H1 (cell line): ENCODE results near the gene AKR7A2. TPM values are rescaled to one million over a fixed set of nuclear protein-coding genes. Genes with fewer than 3 reads are reported as not detected.
A peak's percentile ranks its signal among the peaks of the same experiment; 100 is the strongest.

Experiments used
- ASH2L ChIP-seq: fragments of 200-600, 300-600 bp; sonication (generic); IDR thresholded peaks from one replicate; pipeline ENCODE4 v1.7.1; 2017; ENCODE audit warnings: low read length
- BRCA1 ChIP-seq: IDR thresholded peaks from 2 replicates; pipeline ENCODE4 v1.6.1; 2012; ENCODE audit warnings: low read depth, low read length, improper control_type of control experiment
- CBX5 ChIP-seq: fragments of 300-800, 300-1000 bp; sonication (generic); IDR thresholded peaks from 2 replicates; pipeline ENCODE4 v1.7.1; 2016; ENCODE audit warnings: antibody characterized with exemption, low read length, low read depth
- CHD2 ChIP-seq: IDR thresholded peaks from 2 replicates; pipeline ENCODE4 v1.6.1; 2012; ENCODE audit warnings: low read length, improper control_type of control experiment
- CTBP2 ChIP-seq: IDR thresholded peaks from 2 replicates; pipeline ENCODE4 v1.7.0; 2011; ENCODE audit warnings: borderline replicate concordance, mild to moderate bottlenecking, moderate library complexity, mixed read lengths, low read length; ENCODE audit not compliant: insufficient read depth, insufficient read length
- CTCF ChIP-seq, 3 experiments: IDR thresholded peaks; 1 replicate in 2 of 3; 2 replicates in 1 of 3; pipeline versions ENCODE4 v1.5.1 to v1.6.1; 2011; ENCODE audit warnings: low read length in 3 of 3, mild to moderate bottlenecking in 3 of 3, inconsistent platforms in 2 of 3, low read depth in 1 of 3, moderate library complexity in 1 of 3; ENCODE audit not compliant: insufficient read depth in 1 of 3; ENCODE audit errors: control extremely low read depth in 1 of 3
- HDAC2 ChIP-seq, 2 experiments: fragments of 300-600 bp in 1 of 2; sonication (generic) in 1 of 2; IDR thresholded peaks; 2 replicates each; pipeline ENCODE4 v1.6.1; 2011 to 2012; ENCODE audit warnings: low read depth in 2 of 2, low read length in 2 of 2, mild to moderate bottlenecking in 2 of 2, moderate library complexity in 2 of 2, borderline replicate concordance in 1 of 2, inconsistent platforms in 1 of 2
- HDAC6 ChIP-seq: IDR thresholded peaks from one replicate; pipeline ENCODE4 v1.7.1; 2012; ENCODE audit warnings: low read depth, mild to moderate bottlenecking, inconsistent platforms, low read length, moderate library complexity
- KDM1A ChIP-seq: fragments of 200-600, 300-600 bp; sonication (generic); IDR thresholded peaks from 2 replicates; pipeline ENCODE4 v1.7.1; 2016; ENCODE audit warnings: mild to moderate bottlenecking, low read length, borderline replicate concordance
- KDM4A ChIP-seq: IDR thresholded peaks from one replicate; pipeline ENCODE4 v1.7.1; 2012; ENCODE audit warnings: low read depth, mild to moderate bottlenecking, moderate library complexity, low read length, inconsistent platforms; ENCODE audit not compliant: severe bottlenecking
- NRF1 ChIP-seq: IDR thresholded peaks from 2 replicates; pipeline ENCODE4 v1.6.1; 2011; ENCODE audit warnings: mild to moderate bottlenecking, low read depth, low read length, improper control_type of control experiment
- POLR2A ChIP-seq, 2 experiments: IDR thresholded peaks; 1 replicate in 1 of 2; 2 replicates in 1 of 2; pipeline ENCODE4 v1.6.1; 2011; ENCODE audit warnings: low read depth in 2 of 2, low read length in 2 of 2, mild to moderate bottlenecking in 2 of 2; ENCODE audit errors: control extremely low read depth in 1 of 2
- SAP30 ChIP-seq: fragments of 300-600 bp; sonication (generic); IDR thresholded peaks from 2 replicates; pipeline ENCODE4 v1.7.1; 2012; ENCODE audit warnings: low read length, moderate library complexity, mild to moderate bottlenecking, inconsistent platforms; ENCODE audit not compliant: insufficient read depth, insufficient replicate concordance
- SIX5 ChIP-seq: IDR thresholded peaks from 2 replicates; pipeline ENCODE4 v1.6.1; 2011; ENCODE audit warnings: mild to moderate bottlenecking, low read depth, low read length
- TBP ChIP-seq: IDR thresholded peaks from 2 replicates; pipeline ENCODE4 v1.6.1; 2011; ENCODE audit warnings: low read depth, low read length, improper control_type of control experiment
- TEAD4 ChIP-seq: IDR thresholded peaks from 2 replicates; pipeline ENCODE4 v1.6.1; 2012; ENCODE audit warnings: low read depth, low read length, inconsistent platforms, mixed read lengths
- ZNF274 ChIP-seq: IDR thresholded peaks from 2 replicates; pipeline ENCODE4 v1.7.0; 2012; ENCODE audit warnings: low read length, borderline replicate concordance; ENCODE audit errors: extremely low read depth
- polyA plus RNA-seq, 7 experiments: library from polyadenylated mRNA; depleted of rRNA in 3 of 7; stranded (reverse) in 5 of 7; unstranded in 2 of 7; fragments of >200 nt in 5 of 7; fragments of 200-250 nt in 2 of 7; gene quantifications; 1 replicate in 5 of 7; 2 replicates in 1 of 7; 4 replicates in 1 of 7; pipeline versions ENCODE4 v1.2.1 to v1.2.3, GENCODE V29; 2011 to 2013; ENCODE audit warnings: missing spikeins in 2 of 7, mixed read lengths in 2 of 7
- total RNA-seq: library from RNA; stranded (reverse); fragmentation: NEBNext Ultra II Directional; extraction: Animal tissue kit (Norgen Biotek cat#: 25700); gene quantifications from 2 replicates; pipeline ENCODE4 v1.2.1, GENCODE V29; 2021
- TF ChIP-seq, protein P1 (sequence below): IDR thresholded peaks from 2 replicates; pipeline ENCODE4 v1.6.1; 2012; ENCODE audit warnings: inconsistent platforms
- TF ChIP-seq, protein P2 (sequence below): IDR thresholded peaks from 2 replicates; pipeline ENCODE4 v1.6.1; 2011; ENCODE audit warnings: low read length, improper control_type of control experiment

Gene AKR7A2
- total and polyA plus RNA-seq, 2 of the 8 experiments (the other 6 are each of a cell fraction or from before 2014, with no cell fraction given): 32.0 to 48.3 TPM

GRCh38 chr1:19311931-19312781 lies at the start of gene AKR7A2, which contains the start of gene SLC66A1 (continued):
- TF ChIP-seq BRCA1 (no peak; the same call in 1 of the 2 replicates), SAP30 (no peak), KDM4A (peak; percentile 63), CTCF (IDR thresholded peaks at IDR 0.05; ENCODE audit: control extremely low read depth in 1 of 3, insufficient read depth in 1 of 3, low read depth in 1 of 3, low read length in 3 of 3) (peak in 1 of 3 experiments; percentile 8; a peak in 1 of 4 replicates), HDAC6 (no peak), CBX5 (no peak), ZNF274 (no peak), KDM1A (no peak), POLR2A (IDR thresholded peaks at IDR 0.05; ENCODE audit: control extremely low read depth in 1 of 2, low read depth in 2 of 2, low read length in 2 of 2) (peak in 1 of 2 experiments; percentile 65; a peak in 2 of 3 replicates), TEAD4 (peak; percentile 58; the same call in 1 of the 2 replicates), HDAC2 (IDR thresholded peaks at IDR 0.05; ENCODE audit: borderline replicate concordance in 1 of 2, low read depth in 2 of 2, low read length in 2 of 2) (no peak), CTBP2 (no peak), ASH2L (peak; percentile 25), NRF1 (peak; percentile 67), CHD2 (peak; percentile 72; the same call in 1 of the 2 replicates), TBP (no peak; the same call in 1 of the 2 replicates), SIX5 (no peak)
- TF ChIP-seq, protein P1, sequence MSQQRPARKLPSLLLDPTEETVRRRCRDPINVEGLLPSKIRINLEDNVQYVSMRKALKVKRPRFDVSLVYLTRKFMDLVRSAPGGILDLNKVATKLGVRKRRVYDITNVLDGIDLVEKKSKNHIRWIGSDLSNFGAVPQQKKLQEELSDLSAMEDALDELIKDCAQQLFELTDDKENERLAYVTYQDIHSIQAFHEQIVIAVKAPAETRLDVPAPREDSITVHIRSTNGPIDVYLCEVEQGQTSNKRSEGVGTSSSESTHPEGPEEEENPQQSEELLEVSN: peak; percentile 73
- TF ChIP-seq, protein P2, sequence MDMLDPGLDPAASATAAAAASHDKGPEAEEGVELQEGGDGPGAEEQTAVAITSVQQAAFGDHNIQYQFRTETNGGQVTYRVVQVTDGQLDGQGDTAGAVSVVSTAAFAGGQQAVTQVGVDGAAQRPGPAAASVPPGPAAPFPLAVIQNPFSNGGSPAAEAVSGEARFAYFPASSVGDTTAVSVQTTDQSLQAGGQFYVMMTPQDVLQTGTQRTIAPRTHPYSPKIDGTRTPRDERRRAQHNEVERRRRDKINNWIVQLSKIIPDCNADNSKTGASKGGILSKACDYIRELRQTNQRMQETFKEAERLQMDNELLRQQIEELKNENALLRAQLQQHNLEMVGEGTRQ: peak; percentile 71
